GM18505 (cell line): Measurements from ENCODE around the gene ATOH1.

Source experiments
- ATAC-seq: cut with Tn5 transposase; IDR thresholded peaks from one replicate; pipeline ENCODE4 v1.9.1; 2021; ENCODE audit not compliant: unreplicated experiment
- POLR2A ChIP-seq: IDR thresholded peaks from 4 replicates; pipeline ENCODE4 v1.6.1; 2011; ENCODE audit warnings: borderline replicate concordance; ENCODE audit not compliant: insufficient read depth, insufficient read length; ENCODE audit errors: extremely low read depth

The ATOH1 gene

DNA sequence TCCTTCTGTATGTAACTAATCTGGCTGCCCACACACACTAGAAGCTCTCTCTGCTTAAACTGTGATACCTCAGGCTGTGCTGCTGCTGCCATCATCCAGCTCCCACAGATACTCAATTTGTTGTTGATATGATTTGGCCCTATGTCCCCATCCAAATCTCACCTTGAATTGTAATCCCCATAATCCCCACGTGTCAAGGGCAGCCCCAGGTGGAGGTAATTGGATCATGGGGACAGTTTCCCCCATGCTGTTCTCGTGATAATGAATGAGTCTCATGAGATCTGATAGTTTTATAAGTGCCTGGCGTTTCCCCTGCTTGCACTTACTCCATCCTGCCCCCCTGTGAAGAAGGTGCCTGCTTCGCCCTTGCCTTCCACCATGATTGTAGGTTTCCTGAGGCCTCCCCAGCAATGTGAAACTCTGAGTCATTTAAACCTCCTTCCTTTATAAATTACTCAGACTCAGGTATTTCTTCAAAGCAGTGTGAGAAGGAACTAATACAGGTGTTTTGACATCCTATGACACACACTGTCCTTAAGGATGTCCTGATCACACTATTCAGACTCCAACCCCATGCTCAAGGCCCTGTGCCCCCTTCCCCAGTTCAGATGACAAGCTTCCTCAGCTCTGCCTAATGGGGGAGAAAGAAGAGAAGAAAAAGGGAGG, 2.9 kb upstream of the ATOH1 start:
- no peak for ATAC-seq
- no peak for TF ChIP-seq POLR2A

GRCh38 chr4:93827272-93827947, 1.1 kb upstream of the ATOH1 start:
- ATAC-seq, result no peak
- no peak for TF ChIP-seq POLR2A

GRCh38 chr4:93828995-93829819, 654 bp downstream of the ATOH1 start:
- TF ChIP-seq POLR2A, result no peak
- no peak for ATAC-seq

DNA sequence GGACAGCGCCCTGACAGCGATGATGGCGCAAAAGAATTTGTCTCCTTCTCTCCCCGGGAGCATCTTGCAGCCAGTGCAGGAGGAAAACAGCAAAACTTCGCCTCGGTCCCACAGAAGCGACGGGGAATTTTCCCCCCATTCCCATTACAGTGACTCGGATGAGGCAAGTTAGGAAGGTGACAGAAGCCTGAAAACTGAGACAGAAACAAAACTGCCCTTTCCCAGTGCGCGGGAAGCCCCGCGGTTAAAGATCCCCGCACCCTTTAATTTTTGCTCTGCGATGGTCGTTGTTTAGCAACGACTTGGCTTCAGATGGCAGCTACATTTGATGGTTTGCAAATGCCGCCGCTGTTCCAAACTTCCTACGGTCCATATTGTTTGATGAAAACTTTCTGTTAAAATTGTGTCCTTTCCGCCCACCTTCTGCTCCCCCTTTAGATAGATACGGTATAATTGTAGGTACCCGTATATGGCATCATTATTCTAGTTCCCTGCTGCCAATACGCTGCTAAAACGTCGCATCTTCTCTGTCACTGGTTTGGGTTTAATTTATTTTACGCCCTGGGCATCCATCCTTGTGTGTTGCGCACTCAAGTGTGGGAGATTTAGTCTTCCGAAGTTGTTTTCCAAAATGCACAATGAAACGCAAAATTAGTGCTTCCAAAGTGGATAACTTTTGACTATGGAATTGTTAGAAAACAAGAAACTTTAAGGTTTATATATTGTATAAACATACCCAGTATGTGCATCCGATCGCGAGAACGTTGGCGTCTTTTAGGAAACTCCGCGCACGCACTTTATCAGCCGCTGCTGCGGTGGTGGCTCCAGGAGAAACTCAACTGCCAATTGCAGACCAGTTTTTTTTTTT, 1.5 kb downstream of the ATOH1 start:
- ATAC-seq, result no peak
- no peak for TF ChIP-seq POLR2A

GRCh38 chr4:93831716-93832496, 3.4 kb downstream of the ATOH1 start:
- TF ChIP-seq POLR2A, result no peak
- no peak for ATAC-seq

GRCh38 chr4:93834249-93835066, 5.9 kb downstream of the ATOH1 start:
- no peak for ATAC-seq
- TF ChIP-seq POLR2A, result no peak

DNA sequence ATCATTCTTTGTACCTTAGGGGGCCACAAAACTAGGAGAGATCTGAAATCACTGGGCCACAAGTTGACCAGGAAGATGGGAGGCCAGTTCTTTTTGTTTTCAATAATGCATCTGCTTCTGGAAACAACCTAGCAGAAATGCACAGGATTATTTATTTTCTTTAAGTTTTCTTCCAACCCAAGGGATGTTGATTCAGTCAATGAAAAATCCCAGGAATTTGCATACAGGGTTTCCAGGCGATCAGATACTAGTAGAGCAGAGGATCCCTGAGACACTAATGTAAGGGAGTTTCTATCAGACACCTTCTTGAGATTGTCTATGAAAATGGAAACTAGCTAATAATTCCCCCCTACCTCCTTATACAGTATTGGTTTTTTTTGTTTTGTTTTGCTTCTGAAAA, 7.4 kb downstream of the ATOH1 start:
- TF ChIP-seq POLR2A, result no peak
- no peak for ATAC-seq

GRCh38 chr4:93839704-93840103, 11.2 kb downstream of the ATOH1 start:
- no peak for TF ChIP-seq POLR2A
- no peak for ATAC-seq

- no peak for TF ChIP-seq POLR2A
- ATAC-seq, result peak; percentile 66
Measured at GRCh38 chr4:93841803-93842345, 13.3 kb downstream of the ATOH1 start.

- ATAC-seq, result no peak
Measured at GRCh38 chr4:93842601-93843252, 14.2 kb downstream of the ATOH1 start.

DNA sequence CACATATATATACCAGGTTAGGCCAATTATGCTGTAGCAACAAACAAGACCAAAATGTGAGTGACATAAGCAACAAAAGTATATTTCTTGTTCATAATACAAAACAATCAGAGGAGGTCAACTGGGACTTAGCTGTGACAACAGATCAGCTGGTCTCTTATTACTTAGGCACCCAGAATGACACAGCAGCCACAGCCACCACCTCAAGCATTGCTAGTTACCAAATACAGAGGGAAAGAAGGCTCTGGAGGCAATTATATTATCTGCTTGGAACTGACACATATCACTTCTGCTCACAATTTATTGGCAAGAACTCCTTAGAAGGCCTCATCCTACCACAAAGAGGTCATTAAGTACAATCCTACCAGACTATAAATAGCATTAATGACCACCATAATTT, 15.2 kb downstream of the ATOH1 start:
- ATAC-seq, result no peak
- TF ChIP-seq POLR2A, result no peak

More at GRCh38 chr4:93842601-93843252, 14.2 kb downstream of the ATOH1 start:
- TF ChIP-seq POLR2A, result no peak
